Immature natural killer cell (primary cell): Measurements from ENCODE around the gene MED29. TPM values are rescaled to one million over a fixed set of nuclear protein-coding genes. Genes with fewer than 3 reads are reported as not detected.

Source experiments
- DNase-seq, 3 donors: peaks; one replicate each; pipeline ENCODE4 v3.0.0; 2022; ENCODE audit warnings: mixed read lengths in 1 of 3
- H3K27ac Mint-ChIP-seq, 6 donors: one replicate each; pipeline ENCODE4 v1.8.0; 2020; ENCODE audit warnings: mixed read lengths in 6 of 6, mild to moderate bottlenecking in 5 of 6, inconsistent platforms in 4 of 6, moderate library complexity in 3 of 6
- H3K27me3 Mint-ChIP-seq, 3 donors: one replicate each; pipeline ENCODE4 v1.8.0; 2020 to 2021; ENCODE audit warnings: low read depth in 3 of 3, mild to moderate bottlenecking in 3 of 3, mixed read lengths in 3 of 3, moderate library complexity in 3 of 3, inconsistent platforms in 1 of 3
- H3K36me3 Mint-ChIP-seq, 3 donors: one replicate each; pipeline ENCODE4 v1.8.0; 2020; ENCODE audit warnings: mixed read lengths in 3 of 3, inconsistent platforms in 2 of 3, mild to moderate bottlenecking in 2 of 3
- H3K4me1 Mint-ChIP-seq, 2 donors: one replicate each; pipeline ENCODE4 v1.8.0; 2020; ENCODE audit warnings: inconsistent platforms in 2 of 2, mild to moderate bottlenecking in 2 of 2, mixed read lengths in 2 of 2, moderate library complexity in 1 of 2
- H3K4me3 Mint-ChIP-seq, 5 donors: one replicate each; pipeline ENCODE4 v1.8.0; 2020; ENCODE audit warnings: mild to moderate bottlenecking in 5 of 5, mixed read lengths in 5 of 5, inconsistent platforms in 3 of 5, moderate library complexity in 3 of 5
- H3K9me3 Mint-ChIP-seq, 6 donors: one replicate each; pipeline ENCODE4 v1.8.0; 2020; ENCODE audit warnings: mild to moderate bottlenecking in 6 of 6, mixed read lengths in 6 of 6, inconsistent platforms in 4 of 6, moderate library complexity in 3 of 6
- polyA plus RNA-seq, 3 donors: library from polyadenylated mRNA; unstranded; fragments of 300-500 nt; fragmentation: Illumina TruSeq; gene quantifications; one replicate each; pipeline ENCODE4 v1.2.3, GENCODE V29; 2021

The MED29 gene
- polyA plus RNA-seq, 3 donors from 2014 or later: 41.6 to 64.7 (median 41.8) TPM

DNA sequence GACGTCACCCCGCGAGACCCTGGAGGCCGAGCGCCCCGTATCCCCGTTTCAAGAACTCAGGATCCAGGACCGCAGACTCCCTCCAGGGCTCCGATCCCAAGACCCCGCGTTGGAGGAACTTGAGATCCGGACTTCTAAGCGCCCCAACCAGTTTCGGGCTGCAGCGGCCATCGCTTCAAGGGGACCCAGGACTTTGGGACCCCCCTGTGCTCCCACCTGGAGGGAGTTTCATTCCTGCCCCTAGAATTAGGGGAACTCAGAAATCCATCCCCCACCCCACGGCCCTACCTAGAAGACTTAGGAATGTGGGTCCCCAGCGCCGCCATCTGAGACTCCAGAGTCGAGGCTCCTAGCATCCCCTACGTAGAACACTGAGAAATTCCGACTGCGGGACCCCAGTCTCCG, 21.7 kb downstream of the MED29 start:
- Mint-ChIP-seq H3K9me3 (peaks cover 0 to 17% (median 0%) of the 10 kb centered on the region in 6 donors), H3K4me1 (peaks cover 45 to 53% of the 10 kb centered on the region in 2 donors), H3K27ac (peak overlapping the region in 5 of 6 donors; percentile 40 to 99 (median 75)), H3K36me3 (peaks cover 12% of the 10 kb centered on the region in 3 donors), H3K27me3 (peaks cover 47 to 59% (median 50%) of the 10 kb centered on the region in 3 donors), H3K4me3 (peak overlapping the region; percentile 68 to 98 (median 86))
- DNase-seq: no peak

DNA sequence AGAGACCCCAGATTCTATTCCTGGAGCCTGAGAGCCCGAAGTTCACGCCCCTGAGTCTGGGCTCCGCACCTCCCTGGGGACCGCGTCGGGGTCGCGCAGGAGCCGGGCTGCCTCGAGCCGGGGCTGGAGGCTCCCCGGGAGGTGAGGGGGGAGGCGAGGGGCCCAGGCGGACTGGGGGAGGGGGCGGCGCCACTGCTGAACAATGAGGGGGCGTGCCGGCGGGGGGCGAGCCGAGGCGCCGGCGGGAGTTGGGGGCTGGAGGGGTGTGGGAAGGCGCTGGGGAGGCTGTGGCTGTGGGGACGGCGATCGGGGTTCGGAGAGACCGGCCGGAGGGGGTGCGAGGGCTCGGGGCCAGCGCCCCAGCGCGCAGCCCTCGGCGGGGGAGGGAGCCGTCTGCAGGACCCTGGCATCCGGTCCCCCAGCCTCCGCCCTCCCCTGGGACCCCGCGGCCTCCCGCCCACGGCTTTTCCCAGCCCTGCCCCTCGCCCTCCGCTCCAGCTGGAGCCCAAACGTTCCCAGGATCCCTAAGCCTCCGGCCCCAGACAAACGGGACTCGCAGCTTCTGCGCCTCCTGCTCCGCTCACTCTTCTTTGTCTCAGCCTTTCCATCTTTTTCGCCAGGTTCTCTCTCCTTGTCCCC, 22.2 kb downstream of the MED29 start:
- peaks cover 0 to 13% (median 0%) of the 10 kb centered on the region in 6 donors for H3K9me3 Mint-ChIP-seq
- no peak for DNase-seq
- H3K4me1 Mint-ChIP-seq: peaks cover 40 to 47% of the 10 kb centered on the region in 2 donors
- H3K27me3 Mint-ChIP-seq: peaks cover 42 to 54% (median 44%) of the 10 kb centered on the region in 3 donors
- H3K36me3 Mint-ChIP-seq: peaks cover 7% of the 10 kb centered on the region in 3 donors
- peak overlapping the region; percentile 44 to 99 (median 87) for H3K27ac Mint-ChIP-seq
- H3K4me3 Mint-ChIP-seq: peak overlapping the region; percentile 83 to 98 (median 86)

DNA sequence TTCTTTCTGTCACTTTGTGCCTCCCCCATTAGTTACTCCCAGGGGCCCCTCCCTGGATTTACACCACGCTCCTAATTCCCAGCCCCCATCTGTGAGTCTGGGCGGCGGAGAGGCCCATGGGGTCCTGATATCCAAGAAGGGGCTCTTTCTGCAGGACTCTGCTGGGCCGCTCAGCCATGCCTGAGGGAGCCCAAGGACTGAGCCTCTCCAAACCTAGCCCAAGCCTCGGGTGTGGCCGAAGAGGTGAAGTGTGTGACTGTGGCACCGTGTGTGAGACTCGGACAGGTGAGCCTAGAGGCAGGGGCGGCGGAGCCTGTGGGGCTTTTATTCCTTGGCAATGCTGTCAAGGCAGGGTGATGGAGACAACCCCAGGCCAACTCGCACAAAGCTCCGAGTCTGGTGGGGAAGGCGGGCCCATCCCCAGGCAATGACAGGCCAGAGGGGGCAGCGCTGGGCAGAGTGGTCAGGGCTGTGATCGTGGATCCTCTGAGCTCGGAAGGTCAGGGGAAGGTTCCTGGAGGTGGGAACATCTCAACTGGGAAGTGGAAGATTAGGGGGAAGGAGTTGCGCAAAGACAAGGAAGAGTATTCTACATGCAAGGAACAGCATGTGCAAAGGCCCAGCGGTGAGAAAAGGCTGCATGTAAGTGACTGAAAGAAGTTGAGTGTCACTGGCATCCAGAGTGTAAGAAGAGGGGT, 22.9 kb downstream of the MED29 start:
- H3K36me3 Mint-ChIP-seq: peaks cover 0 to 2% (median 0%) of the 10 kb centered on the region in 3 donors
- H3K4me3 Mint-ChIP-seq: peak overlapping the region; percentile 83 to 85 (median 83)
- DNase-seq: no peak
- H3K27me3 Mint-ChIP-seq: peaks cover 36 to 47% (median 38%) of the 10 kb centered on the region in 3 donors
- peaks cover 34 to 41% of the 10 kb centered on the region in 2 donors for H3K4me1 Mint-ChIP-seq
- peaks cover 0 to 8% (median 0%) of the 10 kb centered on the region in 6 donors for H3K9me3 Mint-ChIP-seq
- peak overlapping the region; percentile 44 to 88 (median 78) for H3K27ac Mint-ChIP-seq

DNA sequence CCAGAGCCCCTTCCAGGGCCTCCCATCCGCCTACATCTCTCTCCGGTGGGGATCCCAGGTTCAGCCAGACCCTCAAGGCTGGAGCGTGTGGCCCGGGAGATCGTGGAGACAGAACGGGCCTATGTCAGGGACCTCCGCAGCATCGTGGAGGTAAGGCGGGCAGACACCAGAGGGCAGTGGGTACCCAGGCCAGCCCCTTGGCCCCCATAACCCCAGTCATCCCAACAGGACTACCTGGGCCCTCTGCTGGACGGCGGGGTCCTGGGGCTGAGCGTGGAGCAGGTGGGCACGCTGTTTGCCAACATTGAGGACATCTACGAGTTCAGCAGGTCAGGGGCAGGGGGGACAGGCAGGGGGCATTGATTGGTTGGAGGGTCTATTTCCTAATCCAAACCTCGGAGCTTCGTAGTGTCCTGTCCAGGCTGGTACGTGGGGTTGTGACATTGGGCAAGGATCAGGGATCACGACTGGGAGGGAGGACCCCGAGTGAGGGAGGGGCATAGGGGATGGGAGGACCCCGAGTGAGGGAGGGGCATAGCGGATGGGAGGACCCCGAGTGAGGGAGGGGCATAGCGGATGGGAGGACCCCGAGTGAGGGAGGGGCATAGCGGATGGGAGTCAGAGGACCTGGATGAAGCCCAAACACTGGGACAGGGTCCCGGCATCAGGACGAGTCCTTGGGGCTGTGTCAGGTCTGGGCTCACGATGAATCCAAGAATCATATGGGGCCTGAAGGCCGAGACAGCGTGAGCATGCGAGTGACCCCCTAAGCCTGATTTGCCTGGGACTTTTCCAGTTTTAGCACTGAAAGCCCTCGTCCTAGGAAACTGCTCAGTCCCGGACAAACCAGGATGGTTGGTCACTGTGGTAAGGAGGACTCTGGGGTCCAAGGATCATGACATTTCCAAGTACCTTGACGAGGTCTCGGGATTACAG, 24.2 kb downstream of the MED29 start:
- H3K27ac Mint-ChIP-seq: peak overlapping the region in 4 of 6 donors; percentile 14 to 90 (median 49)
- H3K4me1 Mint-ChIP-seq: peaks cover 29 to 33% of the 10 kb centered on the region in 2 donors
- no peak for DNase-seq
- peaks cover 23 to 34% (median 25%) of the 10 kb centered on the region in 3 donors for H3K27me3 Mint-ChIP-seq
- H3K9me3 Mint-ChIP-seq: peaks cover 0 to 6% (median 0%) of the 10 kb centered on the region in 6 donors
- no peak overlapping the region for H3K4me3 Mint-ChIP-seq
- H3K36me3 Mint-ChIP-seq: peaks cover 0 to 3% (median 0%) of the 10 kb centered on the region in 3 donors

DNA sequence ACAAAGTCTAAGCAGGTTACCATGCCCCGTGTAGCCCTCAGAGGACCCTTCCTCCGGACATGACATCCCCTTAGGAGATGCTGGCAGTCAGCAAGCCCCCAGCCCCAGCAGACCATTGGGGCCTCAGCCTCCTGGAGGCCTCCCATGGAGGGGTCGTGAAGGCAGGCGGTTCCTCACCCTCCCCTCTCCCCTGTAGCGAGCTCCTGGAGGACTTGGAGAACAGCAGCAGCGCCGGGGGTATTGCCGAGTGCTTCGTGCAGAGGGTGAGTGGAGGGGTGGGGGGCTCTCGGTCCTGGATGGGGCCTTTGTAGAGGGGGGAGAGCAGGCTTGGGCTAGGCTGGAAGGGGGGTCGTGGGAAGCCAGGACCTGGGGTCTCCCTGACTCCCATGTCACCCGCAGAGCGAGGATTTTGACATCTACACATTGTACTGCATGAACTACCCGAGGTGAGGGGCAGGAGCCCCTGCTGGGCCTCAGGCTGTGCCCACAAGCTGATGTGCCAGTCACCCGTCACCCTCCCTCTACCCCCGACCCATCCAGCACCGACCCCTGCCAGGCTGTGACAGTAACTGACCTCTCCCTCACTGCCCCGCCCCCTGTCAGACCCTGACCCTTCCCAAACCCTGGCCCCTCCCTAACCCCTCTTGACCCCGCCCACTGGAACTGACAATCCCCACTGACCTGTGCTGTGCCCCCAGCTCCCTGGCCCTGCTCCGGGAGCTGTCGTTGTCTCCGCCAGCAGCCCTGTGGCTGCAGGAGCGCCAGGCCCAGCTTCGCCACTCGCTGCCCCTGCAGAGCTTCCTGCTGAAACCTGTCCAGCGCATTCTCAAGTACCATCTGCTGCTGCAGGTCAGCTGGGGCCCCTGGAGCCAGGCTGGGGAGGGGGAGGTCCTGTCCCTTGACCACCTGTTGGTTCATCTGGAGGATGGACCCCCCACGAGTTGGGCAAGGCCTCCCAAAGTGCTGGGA, 25.3 kb downstream of the MED29 start:
- H3K4me1 Mint-ChIP-seq: peaks cover 19 to 23% of the 10 kb centered on the region in 2 donors
- H3K27me3 Mint-ChIP-seq: peaks cover 13 to 23% (median 15%) of the 10 kb centered on the region in 3 donors
- peaks cover 0 to 3% (median 0%) of the 10 kb centered on the region in 3 donors for H3K36me3 Mint-ChIP-seq
- DNase-seq: no peak
- H3K27ac Mint-ChIP-seq: no peak overlapping the region
- no peak overlapping the region for H3K4me3 Mint-ChIP-seq
- H3K9me3 Mint-ChIP-seq: peaks cover 0 to 6% (median 0%) of the 10 kb centered on the region in 6 donors

DNA sequence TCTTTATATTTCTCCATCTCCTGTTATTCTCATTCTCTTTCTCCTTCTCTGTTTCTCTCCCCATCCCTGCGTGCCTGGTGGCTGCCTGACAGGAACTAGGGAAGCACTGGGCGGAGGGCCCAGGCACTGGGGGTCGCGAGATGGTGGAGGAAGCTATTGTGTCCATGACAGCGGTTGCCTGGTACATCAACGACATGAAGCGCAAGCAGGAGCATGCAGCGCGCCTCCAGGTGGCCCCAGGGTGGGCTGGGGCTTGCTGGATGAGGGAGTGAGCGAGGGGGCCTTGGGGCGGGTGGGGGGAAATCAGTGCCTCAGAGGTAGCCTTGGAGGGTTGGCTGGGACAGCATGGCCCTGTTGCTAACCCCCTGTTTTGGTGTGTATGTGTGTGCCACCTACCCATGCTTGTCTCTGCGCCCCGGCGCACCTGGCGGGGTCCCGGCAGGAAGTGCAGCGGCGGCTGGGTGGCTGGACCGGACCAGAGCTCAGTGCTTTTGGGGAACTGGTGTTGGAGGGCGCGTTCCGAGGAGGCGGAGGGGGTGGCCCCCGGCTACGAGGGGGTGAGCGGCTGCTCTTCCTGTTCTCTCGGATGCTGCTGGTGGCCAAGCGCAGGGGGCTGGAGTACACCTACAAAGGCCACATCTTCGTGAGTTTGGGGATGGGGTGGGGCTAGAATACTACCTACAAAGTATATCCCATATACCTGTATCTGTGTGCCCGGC, 26.4 kb downstream of the MED29 start:
- H3K27me3 Mint-ChIP-seq: peaks cover 3 to 12% (median 4%) of the 10 kb centered on the region in 3 donors
- no peak for DNase-seq
- H3K9me3 Mint-ChIP-seq: no peaks in the 10 kb centered on the region
- peaks cover 13 to 14% of the 10 kb centered on the region in 2 donors for H3K4me1 Mint-ChIP-seq
- peaks cover 0 to 3% (median 0%) of the 10 kb centered on the region in 3 donors for H3K36me3 Mint-ChIP-seq
- peak overlapping the region in 2 of 6 donors; percentile 46 to 70 for H3K27ac Mint-ChIP-seq
- H3K4me3 Mint-ChIP-seq: no peak overlapping the region

DNA sequence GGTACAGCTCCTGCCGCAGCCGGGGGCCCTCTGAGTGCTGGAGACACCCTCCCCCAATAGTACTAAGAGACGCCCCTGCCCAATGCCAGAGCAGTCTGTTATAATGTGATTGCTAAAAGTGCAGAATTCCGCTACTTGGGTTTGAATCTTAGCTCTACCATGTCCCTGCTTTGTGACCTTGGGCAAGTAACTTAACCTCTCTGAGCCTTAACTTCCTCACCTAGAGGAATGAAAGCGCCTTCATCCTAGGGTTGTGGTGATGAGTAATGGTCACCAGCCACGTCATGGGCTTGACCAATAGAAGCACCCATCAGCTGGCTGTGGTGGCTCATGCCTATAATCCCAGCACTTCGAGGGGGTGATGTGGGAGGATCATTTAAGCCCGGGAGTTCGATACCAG, 27.8 kb downstream of the MED29 start:
- Mint-ChIP-seq H3K27ac (peak overlapping the region in 1 of 6 donors; percentile 30), H3K36me3 (peaks cover 0 to 3% (median 2%) of the 10 kb centered on the region in 3 donors), H3K27me3 (peaks cover 0 to 8% (median 4%) of the 10 kb centered on the region in 3 donors), H3K9me3 (no peaks in the 10 kb centered on the region), H3K4me3 (no peak overlapping the region), H3K4me1 (peaks cover 8 to 9% of the 10 kb centered on the region in 2 donors)
- no peak for DNase-seq

DNA sequence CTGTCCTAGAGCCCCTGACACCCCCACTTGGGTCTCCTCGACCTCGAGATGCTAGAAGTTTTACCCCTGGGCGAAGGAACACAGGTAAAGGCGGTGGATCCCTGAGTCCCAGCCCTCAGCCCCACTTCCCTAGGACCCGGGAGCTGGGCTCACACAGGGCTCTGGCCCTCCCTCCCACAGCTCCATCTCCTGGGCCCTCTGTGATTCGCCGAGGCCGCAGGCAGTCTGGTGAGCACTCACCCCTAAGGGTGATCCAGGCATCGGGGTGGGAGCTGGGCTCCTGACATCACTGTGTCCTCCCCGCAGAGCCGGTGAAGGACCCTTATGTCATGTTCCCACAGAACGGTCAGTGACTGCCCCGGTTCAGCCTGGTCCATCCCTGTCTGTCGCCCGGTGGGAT, 29.6 kb downstream of the MED29 start:
- H3K4me1 Mint-ChIP-seq: no peaks in the 10 kb centered on the region
- peaks cover 0 to 2% (median 0%) of the 10 kb centered on the region in 3 donors for H3K27me3 Mint-ChIP-seq
- H3K9me3 Mint-ChIP-seq: no peaks in the 10 kb centered on the region
- H3K36me3 Mint-ChIP-seq: peaks cover 0 to 6% (median 6%) of the 10 kb centered on the region in 3 donors
- DNase-seq: no peak
- no peak overlapping the region for H3K27ac Mint-ChIP-seq
- H3K4me3 Mint-ChIP-seq: no peak overlapping the region

DNA sequence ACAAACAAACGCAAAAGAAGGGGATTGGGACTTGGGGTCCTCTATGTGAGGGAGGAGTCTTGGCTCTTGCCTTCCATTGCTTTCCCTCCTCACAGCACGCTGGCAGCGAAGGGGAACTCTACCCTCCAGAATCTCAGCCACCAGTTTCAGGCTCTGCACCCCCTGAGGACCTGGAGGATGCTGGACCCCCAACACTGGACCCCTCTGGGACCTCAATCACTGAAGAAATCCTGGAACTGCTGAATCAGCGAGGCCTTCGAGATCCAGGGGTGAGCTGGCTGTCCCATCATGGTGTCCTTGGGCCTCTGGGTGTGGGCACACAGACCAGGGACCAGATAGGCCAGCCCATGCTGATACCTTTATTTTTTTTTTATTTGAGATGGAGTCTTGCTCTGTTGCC, 30.8 kb downstream of the MED29 start:
- H3K4me3 Mint-ChIP-seq: no peak overlapping the region
- H3K9me3 Mint-ChIP-seq: no peaks in the 10 kb centered on the region
- no peaks in the 10 kb centered on the region for H3K4me1 Mint-ChIP-seq
- H3K27ac Mint-ChIP-seq: no peak overlapping the region
- peaks cover 0 to 8% (median 6%) of the 10 kb centered on the region in 3 donors for H3K36me3 Mint-ChIP-seq
- DNase-seq: no peak
- peaks cover 0 to 2% (median 0%) of the 10 kb centered on the region in 3 donors for H3K27me3 Mint-ChIP-seq

DNA sequence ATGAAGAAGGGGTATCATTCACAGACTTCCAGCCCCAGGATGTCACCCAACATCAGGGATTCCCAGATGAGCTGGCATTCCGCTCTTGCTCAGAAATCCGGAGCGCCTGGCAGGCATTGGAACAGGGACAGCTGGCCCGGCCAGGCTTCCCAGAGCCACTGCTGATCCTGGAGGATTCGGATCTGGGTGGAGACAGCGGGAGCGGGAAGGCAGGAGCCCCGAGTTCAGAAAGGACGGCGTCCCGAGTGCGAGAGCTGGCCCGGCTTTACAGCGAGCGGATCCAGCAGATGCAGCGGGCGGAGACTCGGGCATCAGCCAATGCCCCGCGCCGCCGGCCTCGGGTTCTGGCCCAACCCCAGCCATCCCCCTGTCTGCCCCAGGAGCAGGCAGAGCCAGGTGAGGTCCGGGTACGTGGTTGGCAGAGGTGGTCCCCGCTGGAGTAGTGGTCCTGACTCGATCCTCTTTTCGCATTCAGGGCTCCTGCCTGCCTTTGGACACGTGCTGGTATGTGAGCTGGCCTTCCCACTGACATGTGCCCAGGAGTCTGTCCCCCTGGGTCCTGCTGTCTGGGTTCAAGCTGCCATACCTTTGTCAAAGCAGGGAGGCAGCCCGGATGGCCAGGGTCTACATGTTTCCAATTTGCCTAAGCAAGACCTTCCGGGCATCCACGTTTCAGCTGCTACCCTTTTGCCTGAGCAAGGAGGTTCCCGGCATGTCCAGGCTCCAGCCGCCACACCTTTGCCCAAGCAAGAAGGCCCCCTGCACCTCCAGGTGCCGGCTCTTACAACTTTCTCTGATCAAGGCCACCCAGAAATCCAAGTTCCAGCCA, 32.3 kb downstream of the MED29 start:
- H3K27ac Mint-ChIP-seq: peak overlapping the region in 1 of 6 donors; percentile 53
- no peaks in the 10 kb centered on the region for H3K4me1 Mint-ChIP-seq
- H3K27me3 Mint-ChIP-seq: peaks cover 0 to 2% (median 0%) of the 10 kb centered on the region in 3 donors
- no peaks in the 10 kb centered on the region for H3K9me3 Mint-ChIP-seq
- peaks cover 0 to 8% (median 6%) of the 10 kb centered on the region in 3 donors for H3K36me3 Mint-ChIP-seq
- no peak for DNase-seq
- no peak overlapping the region for H3K4me3 Mint-ChIP-seq

DNA sequence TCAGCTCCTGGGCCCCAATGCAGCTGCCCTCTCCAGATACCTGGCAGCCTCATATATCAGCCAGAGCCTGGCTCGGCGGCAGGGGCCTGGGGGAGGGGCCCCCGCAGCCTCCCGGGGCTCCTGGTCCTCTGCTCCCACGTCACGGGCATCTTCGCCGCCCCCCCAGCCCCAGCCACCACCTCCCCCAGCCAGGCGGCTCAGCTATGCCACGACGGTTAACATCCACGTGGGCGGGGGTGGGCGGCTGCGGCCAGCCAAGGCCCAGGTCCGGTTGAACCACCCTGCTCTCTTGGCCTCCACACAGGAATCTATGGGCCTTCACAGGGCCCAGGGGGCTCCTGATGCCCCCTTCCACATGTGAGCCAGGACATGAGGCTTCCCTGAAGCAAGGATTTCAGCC, 33.8 kb downstream of the MED29 start:
- no peaks in the 10 kb centered on the region for H3K9me3 Mint-ChIP-seq
- H3K36me3 Mint-ChIP-seq: peaks cover 0 to 6% (median 5%) of the 10 kb centered on the region in 3 donors
- H3K27me3 Mint-ChIP-seq: peaks cover 0 to 2% (median 0%) of the 10 kb centered on the region in 3 donors
- no peaks in the 10 kb centered on the region for H3K4me1 Mint-ChIP-seq
- H3K4me3 Mint-ChIP-seq: no peak overlapping the region
- no peak for DNase-seq
- H3K27ac Mint-ChIP-seq: no peak overlapping the region
